ENCODE data around the gene EFCAB8.
"Not testable (repeated sequence)": the region's sequence is repeated elsewhere in the genome, so short reads cannot be mapped to it uniquely, and the experiment has no call there.

Gene EFCAB8

DNA sequence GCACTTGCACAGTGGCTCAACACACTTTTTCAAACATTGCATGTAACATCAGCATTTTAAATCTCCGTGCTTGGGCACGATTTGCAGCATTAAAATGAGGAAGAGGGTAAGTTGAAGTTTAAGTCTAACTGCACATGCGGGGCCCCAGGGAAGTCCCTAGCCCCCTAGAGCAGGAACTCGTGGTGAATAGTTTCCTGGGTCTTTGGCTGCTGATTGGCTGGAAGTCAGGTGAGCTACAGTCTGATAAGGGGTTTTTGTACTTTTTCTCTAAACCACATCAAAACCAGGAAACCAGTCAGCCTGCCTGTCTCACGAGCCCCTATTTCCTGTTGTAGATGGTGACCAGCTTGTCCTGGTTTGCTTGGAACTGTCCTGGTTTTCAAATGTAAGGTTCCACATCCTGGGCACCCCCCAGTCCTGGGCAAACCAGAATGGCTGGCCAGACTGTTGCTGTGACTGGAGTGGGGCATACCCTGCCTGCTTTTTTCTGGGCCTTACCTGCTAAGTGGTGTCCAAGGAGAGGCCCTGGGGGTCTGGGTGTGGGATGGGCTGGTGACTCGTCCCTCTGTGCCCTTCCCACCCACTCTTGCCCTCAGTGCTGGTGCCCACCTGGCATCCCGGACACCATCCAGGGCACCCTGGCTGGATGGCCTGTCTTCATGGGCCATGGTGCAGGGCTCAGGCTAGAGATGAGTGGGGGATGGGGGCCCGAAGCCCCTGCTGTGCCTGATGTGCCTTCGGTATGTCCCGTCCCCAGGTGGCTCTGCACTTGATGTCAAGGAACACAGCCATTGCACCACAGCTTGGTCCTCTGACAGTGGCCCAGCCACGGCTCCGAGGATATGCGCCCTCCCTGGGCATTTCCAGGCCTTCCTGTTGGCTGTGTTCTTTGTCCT, 113.7 kb downstream of the EFCAB8 start:
- peak; percentile 58 to 79 for DNase-seq (ENCODE audit: low read depth in 2 of 2)

DNA sequence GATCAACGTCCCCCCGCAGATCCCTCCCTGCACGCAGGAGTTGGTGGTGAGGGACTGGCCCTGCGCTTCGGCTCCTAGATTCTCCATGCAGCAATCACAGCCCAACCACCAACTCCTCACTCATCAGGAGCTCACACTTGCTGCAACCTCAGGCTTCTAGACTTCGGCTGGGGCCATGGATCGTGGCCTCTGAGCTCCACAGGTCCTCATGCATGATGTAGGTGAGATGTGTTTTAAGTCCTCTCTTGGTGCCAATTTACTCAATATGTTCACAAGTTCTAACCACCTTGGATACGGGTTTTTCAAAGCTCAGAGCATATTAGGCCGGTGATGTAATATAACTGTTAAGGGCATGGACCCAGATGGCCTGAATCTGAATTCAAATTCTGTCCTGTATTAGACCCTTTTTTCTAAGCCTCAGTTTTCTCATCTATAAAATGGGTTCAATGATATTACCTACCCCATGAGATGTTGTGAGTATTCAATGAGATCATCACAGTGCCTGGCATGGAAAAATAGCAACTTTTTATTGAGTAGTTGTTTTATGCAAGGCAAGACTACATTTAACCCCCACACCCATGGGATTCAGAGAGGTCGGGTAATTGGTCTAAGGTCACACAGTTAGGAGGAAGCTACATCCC, 114.5 kb downstream of the EFCAB8 start:
- DNase-seq (ENCODE audit: low read depth in 2 of 2): no peak

DNA sequence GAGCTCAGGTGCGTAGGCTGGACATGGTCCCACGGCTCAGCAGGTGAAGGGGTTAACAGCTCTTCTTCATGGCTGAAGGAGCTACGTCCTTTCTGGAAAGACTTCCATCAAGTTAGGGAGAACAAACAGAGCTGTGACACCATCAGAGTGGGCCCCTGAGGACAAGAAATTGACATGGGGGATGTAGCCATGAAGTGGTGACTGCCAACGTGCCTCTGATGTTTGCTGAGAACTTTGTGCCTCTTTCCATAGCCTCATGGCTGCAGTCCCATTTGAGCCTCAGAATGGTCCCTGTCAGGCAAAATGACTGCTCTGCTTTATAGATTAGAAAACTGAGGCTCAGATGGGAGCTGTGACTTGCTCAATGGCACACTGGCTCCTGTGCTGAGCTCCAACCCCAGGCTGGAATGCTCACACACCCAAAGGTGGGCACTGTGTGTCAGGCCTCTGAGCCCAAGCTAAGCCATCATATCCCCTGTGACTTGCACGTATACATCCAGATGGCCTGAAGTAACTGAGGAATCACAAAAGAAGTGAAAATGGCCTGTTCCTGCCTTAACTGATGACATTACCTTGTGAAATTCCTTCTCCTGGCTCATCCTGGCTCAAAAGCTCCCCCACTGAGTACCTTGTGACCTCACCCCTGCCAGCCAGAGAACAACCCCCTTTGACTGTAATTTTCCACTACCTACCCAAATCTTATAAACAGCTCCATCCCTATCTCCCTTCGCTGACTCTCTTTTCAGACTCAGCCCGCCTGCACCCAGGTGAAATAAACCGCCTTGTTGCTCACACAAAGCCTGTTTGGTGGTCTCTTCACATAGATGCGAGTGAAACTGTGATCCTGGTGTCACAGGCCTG, 115.7 kb downstream of the EFCAB8 start:
- not testable (repeated sequence) for DNase-seq (ENCODE audit: low read depth in 2 of 2)

DNA sequence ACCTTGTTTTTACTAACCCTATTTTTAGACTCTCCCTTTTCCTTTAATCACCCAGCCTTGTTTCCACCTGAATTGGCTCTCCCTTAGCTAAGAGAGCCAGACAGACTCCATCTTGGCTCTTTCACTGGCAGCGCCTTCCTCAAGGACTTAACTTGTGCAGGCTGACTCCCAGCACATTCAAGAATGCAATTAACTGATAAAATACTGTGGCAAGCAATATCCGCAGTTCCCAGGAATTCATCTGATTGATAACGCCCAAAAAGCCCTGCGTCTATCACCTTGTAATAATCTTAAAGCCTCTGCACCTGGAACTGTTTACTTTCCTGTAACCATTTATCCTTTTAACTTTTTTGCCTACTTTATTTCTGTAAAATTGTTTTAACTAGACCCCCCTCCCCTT, 116.4 kb downstream of the EFCAB8 start:
- not testable (repeated sequence) for DNase-seq (ENCODE audit: low read depth in 2 of 2)

DNA sequence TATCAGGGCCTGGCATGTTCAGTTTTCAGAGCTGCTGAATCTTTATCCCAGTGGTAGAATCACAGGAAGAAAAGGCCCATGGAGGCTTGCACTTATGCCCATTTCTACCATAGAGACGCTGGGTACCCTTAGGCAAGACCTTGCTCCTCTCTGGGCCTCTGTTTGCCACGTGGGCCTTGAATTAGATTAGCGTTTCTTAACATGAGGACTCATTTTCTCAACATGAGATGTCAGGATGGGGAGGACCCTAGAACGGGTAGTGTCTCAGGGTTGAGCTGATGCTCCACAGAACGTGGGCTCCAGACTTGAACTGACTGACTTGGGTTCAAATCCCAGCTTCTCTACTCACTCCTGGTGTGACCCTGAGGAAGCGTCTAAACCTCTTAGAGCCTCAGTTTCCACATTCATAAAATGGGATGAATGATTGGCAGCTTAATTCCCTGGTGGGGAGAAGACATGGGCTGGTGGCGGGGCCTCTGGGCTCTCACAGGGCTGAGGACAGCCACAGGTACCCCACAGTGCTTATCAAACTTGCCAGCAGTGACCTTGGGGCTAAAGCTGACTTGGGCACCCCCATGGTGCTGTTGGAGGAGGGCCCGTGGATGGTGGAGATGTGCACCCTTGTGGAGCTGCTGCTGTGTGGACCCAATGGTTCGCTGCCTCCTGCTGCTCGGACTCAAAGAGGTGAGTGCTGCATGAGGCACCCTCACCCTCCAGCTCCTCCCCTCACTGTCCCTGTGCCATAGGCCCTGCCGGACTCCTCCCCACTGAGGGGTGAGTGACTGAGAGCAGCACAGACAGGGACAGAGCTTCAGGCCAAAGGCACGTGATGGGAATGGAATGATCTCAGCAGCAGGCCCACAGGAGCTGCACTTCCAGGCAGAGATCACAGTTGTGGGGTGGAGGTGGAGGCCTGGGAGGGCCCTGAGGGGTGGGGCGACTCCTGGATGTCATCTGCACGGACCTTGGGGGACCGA, 117.3 kb downstream of the EFCAB8 start:
- DNase-seq (ENCODE audit: low read depth in 2 of 2): no peak

DNA sequence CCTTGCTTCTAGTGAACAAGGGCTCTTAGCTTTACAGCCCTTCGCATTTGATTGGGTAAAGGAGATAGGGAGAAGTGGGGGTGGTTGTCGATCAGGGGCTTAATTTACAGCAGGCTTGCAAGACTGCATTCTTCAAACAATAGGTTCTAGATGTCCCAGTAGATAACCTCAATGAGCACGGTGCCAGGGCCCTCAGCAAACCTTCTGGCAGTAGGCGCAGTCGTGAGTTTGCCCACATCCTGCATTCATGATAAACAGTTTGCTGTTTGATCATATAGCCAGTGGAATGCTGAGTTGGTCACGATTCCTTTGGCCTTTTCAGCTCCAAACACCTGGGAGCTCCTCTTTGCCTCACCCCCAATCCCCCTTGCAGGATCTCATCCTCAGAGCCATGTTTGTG, 118.0 kb downstream of the EFCAB8 start:
- DNase-seq (ENCODE audit: low read depth in 2 of 2): no peak

DNA sequence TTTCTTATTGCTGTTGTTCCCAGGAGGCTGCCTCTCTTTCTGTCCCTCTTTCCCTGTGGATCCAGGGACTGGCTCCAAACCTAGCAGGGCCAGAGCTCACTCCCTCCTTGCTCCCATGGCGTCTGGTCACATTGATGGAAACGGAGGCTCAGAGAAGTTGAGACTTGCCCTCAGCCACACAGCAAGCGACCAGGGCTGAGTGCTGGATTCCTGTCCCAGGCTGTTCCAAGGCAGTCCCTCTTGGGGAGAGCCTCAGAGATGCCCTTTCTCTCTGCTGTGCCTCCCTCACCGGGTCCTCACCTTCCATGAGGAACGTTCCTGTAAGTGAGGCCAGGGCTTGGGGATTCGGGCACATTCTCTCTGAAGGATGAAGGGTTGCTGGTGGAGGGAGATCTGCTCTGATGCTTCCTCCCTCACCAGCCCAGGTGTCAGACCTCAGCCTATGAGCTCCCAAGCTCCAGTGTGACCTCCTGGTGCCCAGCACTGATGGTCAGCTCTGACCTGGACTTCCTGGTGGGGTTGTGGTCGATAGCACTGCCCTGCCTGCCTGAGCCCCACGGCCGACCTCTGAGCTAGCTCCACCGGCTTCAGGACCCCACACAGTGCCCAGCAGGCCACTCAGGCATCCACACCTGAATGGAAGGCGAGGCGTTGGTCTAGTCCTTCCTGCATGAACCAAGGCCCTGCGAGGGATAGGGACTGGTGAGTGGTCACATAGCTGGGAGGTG, 118.7 kb downstream of the EFCAB8 start:
- no peak for DNase-seq (ENCODE audit: low read depth in 2 of 2)

DNA sequence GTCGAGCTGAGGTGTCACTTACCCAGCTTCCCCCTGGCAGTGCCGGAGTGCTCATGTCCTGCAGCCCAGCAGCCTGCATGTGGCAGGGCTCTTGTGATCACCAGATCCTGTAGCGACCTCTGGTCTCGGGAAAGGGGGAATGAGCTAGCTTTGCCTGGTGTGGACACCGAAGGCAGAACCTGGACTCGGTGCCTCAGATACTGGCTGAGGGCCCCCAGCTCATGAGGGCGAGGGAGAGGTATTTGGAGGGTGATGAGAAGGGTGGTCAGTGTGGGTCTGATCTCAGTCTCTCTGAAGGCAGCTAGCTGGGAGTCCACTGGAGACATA, 119.2 kb downstream of the EFCAB8 start:
- DNase-seq (ENCODE audit: low read depth in 2 of 2): no peak

DNA sequence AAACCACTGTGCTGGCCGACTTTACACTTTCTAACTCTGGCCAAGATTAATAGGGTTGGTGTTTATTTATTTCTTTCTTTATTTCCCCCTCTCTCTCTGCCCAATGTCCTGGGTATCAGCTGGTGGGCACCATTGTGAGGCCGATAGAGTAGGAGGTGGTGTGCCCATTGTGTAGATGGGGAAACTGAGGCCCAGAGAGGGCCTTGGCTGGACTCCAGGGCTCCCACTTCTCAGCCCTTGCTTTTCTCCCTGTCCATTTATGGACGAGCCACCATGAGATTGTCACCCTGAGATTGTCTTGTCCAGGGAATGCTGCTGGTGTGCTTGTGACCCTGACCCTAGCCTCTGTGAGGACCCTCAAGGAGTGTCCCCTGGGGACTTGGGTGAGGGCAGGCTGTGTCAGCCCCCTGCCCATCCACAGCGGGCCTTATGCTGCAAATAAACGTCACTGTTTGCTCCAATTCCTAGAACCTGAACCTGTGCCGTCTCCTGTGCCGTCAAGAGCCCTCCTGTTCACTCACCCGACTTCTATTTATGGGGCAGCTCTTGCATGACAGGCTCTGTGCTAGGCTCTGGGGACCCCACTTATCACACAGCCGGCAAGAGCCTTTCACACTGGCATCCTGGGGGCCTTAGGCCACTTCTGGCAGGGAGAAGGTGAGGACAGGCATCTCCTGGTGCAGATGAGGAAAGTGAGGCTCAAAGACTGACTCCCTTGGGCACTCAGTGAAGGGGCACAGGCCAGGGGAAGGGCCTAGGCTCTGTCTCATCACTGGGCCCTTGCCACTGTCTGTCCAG, 120.7 kb downstream of the EFCAB8 start:
- no peak for DNase-seq (ENCODE audit: low read depth in 2 of 2)

DNA sequence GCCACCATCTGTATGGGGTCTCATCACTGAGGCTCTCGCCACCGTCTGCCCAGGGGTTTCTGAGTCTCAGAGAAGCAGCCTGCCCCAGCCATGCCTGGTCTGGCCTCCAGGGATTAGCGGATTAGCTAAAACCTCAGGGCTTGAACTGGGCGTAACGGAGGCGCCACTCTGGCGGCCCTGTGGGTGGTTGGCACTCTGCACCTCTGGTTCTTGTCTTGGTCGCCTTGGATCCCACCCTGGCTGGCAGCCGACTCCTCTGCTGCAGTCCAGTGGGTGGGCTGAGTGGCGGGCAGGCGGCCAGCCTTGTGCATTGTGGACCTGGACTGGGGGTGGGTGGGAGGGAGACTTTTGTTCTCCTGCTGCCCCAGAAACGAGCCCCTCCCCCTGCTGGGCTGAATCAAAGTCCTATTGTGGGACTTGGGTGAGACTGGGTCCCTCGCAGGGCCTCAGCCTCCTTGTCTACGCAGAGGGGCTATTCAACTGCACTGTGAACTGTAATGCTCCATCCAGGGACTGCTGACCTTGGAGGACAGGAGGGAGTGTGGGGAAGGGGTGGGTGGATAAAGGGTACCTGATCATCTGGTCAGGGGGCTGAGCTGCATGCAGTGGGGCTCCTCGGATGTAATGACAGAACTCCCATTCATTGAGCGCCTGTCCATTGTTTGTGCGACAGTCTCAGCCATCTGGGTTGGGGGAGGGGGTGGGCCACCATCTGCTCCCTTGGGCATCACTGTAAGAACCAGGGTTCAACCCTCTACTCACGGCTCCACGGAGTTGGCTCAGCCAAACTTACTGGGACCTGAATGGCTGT, 121.6 kb downstream of the EFCAB8 start:
- DNase-seq (ENCODE audit: low read depth in 2 of 2): no peak

DNA sequence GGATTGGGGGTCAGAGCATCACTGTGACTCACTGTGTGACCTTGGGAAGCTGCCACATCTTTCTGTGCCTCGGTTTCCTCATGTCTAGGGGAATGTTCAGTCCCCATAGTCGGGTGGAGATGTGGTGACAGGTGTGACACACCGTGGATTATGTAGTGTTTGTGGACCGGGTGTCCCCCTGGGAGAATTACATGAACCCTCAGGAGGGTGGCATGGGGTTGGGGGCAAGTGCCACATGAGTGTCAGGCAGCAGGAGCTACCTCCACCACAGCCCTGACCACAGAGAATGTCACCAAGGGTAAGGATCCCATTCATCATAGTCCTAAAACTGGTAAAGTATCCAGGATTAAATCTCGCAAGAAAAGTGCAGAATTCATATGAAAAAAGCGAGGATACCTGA, 122.3 kb downstream of the EFCAB8 start:
- DNase-seq (ENCODE audit: low read depth in 2 of 2): no peak

DNA sequence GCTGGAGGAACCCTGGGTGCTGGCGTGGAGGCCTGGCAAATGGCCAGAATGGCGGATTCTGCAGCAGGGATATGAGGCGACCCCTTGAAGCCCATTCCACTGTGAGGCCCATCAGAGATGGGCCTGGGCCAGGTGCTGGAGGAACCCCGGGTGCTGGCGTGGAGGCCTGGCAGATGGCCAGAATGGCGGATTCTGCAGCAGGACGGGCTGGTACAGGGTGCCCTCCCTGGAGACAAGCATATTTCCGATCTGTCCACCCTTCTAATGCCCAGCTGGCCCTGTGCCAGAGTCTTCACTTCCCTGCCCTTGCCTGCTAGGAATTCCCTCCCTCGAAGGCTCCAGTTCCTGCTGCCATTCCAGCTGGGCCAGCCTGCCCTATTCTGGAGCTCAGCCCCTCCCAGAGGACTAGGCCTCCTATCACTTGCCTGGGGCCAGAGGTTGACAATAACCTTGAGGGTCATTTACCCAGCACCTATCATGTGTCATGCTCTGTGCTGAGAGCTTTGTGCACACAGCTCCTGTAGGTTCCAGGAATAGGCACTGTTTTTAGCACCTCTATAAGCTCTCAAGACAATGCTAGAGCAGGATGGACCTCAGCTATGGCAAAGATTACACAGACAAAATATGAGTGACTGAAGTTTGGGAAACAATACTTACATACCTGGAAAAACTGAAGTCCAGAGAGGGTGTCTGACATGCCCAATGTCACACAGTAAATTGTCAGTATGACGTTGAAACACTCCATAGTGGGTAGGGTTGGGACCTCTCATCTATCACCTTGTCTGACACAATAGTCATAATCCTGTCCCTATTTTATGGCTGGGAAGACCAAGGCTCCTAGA, 124.1 kb downstream of the EFCAB8 start:
- DNase-seq (ENCODE audit: low read depth in 2 of 2): no peak

DNA sequence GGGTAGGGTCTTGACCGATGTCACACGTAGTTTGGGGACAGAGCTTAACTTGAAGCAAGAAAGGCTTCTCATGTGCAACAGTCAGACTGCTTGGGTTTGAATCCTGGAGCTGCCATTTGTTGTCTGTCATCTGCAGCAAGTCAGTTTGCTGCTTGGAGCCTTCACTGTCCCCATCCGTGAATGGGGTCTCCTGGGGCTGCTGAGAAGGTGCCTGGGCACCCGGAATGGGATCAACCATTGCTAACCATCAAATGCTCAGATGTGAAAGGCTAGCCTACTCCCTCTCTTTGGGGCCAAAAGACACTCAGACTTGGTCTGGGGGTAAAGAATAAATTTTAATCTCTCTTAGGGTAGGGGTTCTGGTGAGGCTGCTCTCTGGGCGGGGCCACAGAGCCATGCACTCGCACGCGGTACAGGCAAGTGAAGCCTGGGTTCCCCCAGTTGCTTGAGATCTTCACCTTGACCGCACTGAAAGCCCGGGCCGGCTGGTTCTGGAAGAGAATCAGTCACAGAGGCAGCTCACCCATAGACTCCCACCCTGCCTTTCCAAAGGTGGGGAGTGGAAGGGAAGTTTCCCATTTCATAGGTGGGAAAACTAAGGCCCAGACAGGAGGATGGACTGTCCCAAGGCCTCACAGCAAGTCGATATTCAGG, 124.9 kb downstream of the EFCAB8 start:
- no peak for DNase-seq (ENCODE audit: low read depth in 2 of 2)

DNA sequence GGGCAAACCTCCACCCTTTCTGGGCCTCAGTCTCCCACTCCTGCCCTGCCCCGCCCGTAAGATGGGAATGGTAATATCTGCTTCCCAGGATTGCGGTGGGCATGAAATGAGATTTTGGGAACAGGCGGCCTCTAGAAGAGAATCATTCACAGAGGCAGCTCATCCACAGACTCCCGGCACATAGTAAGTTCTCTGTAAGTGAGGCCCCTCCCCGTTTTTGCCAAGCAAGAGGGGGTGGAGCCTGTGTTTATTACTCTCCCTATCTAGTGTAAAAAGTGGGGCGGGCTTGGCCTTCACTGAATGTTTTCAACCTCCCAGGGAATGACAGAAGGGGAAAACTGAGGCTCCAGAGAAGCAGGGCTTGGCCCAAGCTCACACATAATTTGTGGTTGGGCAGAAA, 125.5 kb downstream of the EFCAB8 start:
- DNase-seq (ENCODE audit: low read depth in 2 of 2): no peak

DNA sequence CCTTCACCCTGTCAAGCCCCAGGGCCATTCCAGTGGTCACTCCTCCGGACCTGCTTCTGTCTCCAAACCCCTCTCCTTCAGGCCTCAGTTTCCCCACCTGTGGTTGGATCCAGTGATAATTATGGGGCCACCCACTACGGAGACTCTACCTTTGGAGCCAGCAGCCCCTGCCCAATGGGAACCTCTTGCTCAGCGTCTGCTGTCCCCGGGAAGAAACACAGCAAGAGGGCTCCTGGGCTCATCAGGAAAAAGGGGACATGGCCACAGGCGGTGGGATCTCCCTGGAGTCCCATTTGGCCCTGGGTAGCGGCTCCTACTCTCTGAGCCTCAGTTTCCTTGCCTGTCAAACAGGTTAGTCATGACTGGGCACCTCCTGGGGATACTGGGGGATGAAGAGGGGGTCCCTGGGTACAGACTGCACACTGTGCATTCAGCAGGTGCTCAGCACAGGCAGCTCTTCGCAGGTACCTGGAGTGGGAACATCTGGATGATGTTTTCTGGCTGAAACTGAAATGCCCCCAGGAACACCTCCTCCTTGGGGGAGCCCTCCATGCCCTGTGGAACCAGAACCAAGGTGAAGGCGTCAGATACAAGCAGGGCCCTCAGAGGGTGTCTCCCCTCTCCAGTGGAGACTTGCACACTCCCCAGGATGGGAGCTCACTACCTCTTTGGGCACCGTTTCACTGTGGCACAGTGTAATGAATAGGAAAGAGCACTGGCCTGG, 126.1 kb downstream of the EFCAB8 start:
- DNase-seq (ENCODE audit: low read depth in 2 of 2): no peak

DNA sequence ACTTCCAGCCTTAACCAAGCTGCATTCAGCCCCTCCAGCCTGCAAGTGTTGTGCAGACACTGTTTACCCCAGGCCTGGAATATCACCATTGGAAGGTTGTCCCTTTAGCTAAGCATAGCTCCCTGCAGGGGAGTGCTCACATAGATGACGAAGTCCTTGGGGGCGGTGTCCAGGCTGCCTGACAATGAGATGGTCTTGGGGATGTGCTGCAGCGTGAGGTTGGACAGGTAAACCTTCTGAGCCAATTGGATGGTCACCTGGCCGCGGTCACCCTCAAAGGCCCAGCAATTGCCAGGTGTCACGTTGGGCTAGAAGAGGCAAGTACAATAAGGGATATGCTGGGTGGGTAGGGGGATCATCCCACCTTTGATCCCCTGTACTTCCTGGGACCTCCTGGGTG, 126.9 kb downstream of the EFCAB8 start:
- no peak for DNase-seq (ENCODE audit: low read depth in 2 of 2)

Data from stimulated activated CD8-positive, alpha-beta memory T cell treated with anti-CD3 and anti-CD28 coated beads, Interleukin-15, amount 100 ng/mL, for 4 hours (primary cell).